H1 (cell line): ENCODE data around the gene BORCS6. TPM values are rescaled to one million over a fixed set of nuclear protein-coding genes. Genes with fewer than 3 reads are reported as not detected.

Source experiments
- BACH1 ChIP-seq: IDR thresholded peaks from 2 replicates; pipeline ENCODE4 v1.6.1; 2012; ENCODE audit warnings: low read length, improper control_type of control experiment
- BCL11A ChIP-seq, 2 experiments: IDR thresholded peaks; one replicate each; pipeline ENCODE4 v1.6.1; 2011; ENCODE audit warnings: low read depth in 2 of 2, low read length in 2 of 2, mild to moderate bottlenecking in 2 of 2
- CBX5 ChIP-seq: fragments of 300-800, 300-1000 bp; sonication (generic); IDR thresholded peaks from 2 replicates; pipeline ENCODE4 v1.7.1; 2016; ENCODE audit warnings: antibody characterized with exemption, low read length, low read depth
- CEBPB ChIP-seq: IDR thresholded peaks from 2 replicates; pipeline ENCODE4 v1.6.1; 2012; ENCODE audit warnings: low read depth, low read length
- CHD1 ChIP-seq: IDR thresholded peaks from 2 replicates; pipeline ENCODE4 v1.6.1; 2012; ENCODE audit warnings: low read depth, low read length, improper control_type of control experiment
- CREB1 ChIP-seq: IDR thresholded peaks from 2 replicates; pipeline ENCODE4 v1.6.1; 2012; ENCODE audit warnings: inconsistent platforms
- E2F6 ChIP-seq: IDR thresholded peaks from 2 replicates; pipeline ENCODE4 v1.6.1; 2012; ENCODE audit warnings: inconsistent platforms
- EGR1 ChIP-seq: IDR thresholded peaks from 2 replicates; pipeline ENCODE4 v1.6.1; 2011; ENCODE audit warnings: low read depth, low read length, borderline replicate concordance
- HDAC2 ChIP-seq, 2 experiments: fragments of 300-600 bp in 1 of 2; sonication (generic) in 1 of 2; IDR thresholded peaks; 2 replicates each; pipeline ENCODE4 v1.6.1; 2011 to 2012; ENCODE audit warnings: low read depth in 2 of 2, low read length in 2 of 2, mild to moderate bottlenecking in 2 of 2, moderate library complexity in 2 of 2, borderline replicate concordance in 1 of 2, inconsistent platforms in 1 of 2
- HDAC6 ChIP-seq: IDR thresholded peaks from one replicate; pipeline ENCODE4 v1.7.1; 2012; ENCODE audit warnings: low read depth, mild to moderate bottlenecking, inconsistent platforms, low read length, moderate library complexity
- KDM1A ChIP-seq: fragments of 200-600, 300-600 bp; sonication (generic); IDR thresholded peaks from 2 replicates; pipeline ENCODE4 v1.7.1; 2016; ENCODE audit warnings: mild to moderate bottlenecking, low read length, borderline replicate concordance
- KDM4A ChIP-seq: IDR thresholded peaks from one replicate; pipeline ENCODE4 v1.7.1; 2012; ENCODE audit warnings: low read depth, mild to moderate bottlenecking, moderate library complexity, low read length, inconsistent platforms; ENCODE audit not compliant: severe bottlenecking
- NANOG ChIP-seq: IDR thresholded peaks from 2 replicates; pipeline ENCODE4 v1.6.1; 2011; ENCODE audit warnings: low read length, low read depth, mild to moderate bottlenecking, inconsistent platforms; ENCODE audit not compliant: insufficient read depth, poor library complexity, severe bottlenecking
- NRF1 ChIP-seq: IDR thresholded peaks from 2 replicates; pipeline ENCODE4 v1.6.1; 2011; ENCODE audit warnings: mild to moderate bottlenecking, low read depth, low read length, improper control_type of control experiment
- POLR2AphosphoS5 ChIP-seq: IDR thresholded peaks from 2 replicates; pipeline ENCODE4 v1.6.1; 2011; ENCODE audit warnings: low read depth, low read length
- POU5F1 ChIP-seq: IDR thresholded peaks from 2 replicates; pipeline ENCODE4 v1.6.1; 2011; ENCODE audit warnings: low read depth, mild to moderate bottlenecking, low read length, moderate library complexity
- RAD21 ChIP-seq, 2 experiments: IDR thresholded peaks in 1 of 2; conservative IDR thresholded peaks in 1 of 2; 2 replicates each; pipeline ENCODE4 v1.6.1; 2011; ENCODE audit warnings: low read depth in 2 of 2, low read length in 2 of 2, improper control_type of control experiment in 1 of 2, inconsistent platforms in 1 of 2, mild to moderate bottlenecking in 1 of 2, moderate library complexity in 1 of 2
- RFX5 ChIP-seq: IDR thresholded peaks from 2 replicates; pipeline ENCODE4 v1.6.1; 2011; ENCODE audit warnings: low read depth, low read length, improper control_type of control experiment, borderline replicate concordance
- RNF2 ChIP-seq: fragments of 200-900, 300-1000 bp; sonication (generic); IDR thresholded peaks from 2 replicates; pipeline ENCODE4 v1.7.1; 2016; ENCODE audit warnings: borderline replicate concordance, low read depth, mild to moderate bottlenecking, antibody characterized with exemption, low read length; ENCODE audit not compliant: poor library complexity, severe bottlenecking; ENCODE audit errors: missing control alignments
- SIRT6 ChIP-seq: IDR thresholded peaks from one replicate; pipeline ENCODE4 v1.7.1; 2012; ENCODE audit warnings: low read length, inconsistent platforms
- SP4 ChIP-seq: IDR thresholded peaks from 2 replicates; pipeline ENCODE4 v1.6.1; 2012; ENCODE audit warnings: low read length, inconsistent platforms
- TAF1 ChIP-seq: IDR thresholded peaks from 2 replicates; pipeline ENCODE4 v1.6.1; 2011; ENCODE audit warnings: mild to moderate bottlenecking, low read depth, low read length
- TEAD4 ChIP-seq: IDR thresholded peaks from 2 replicates; pipeline ENCODE4 v1.6.1; 2012; ENCODE audit warnings: low read depth, low read length, inconsistent platforms, mixed read lengths
- YY1 ChIP-seq: IDR thresholded peaks from 2 replicates; pipeline ENCODE4 v1.6.1; 2011; ENCODE audit warnings: low read depth, mild to moderate bottlenecking, low read length
- polyA plus RNA-seq, 7 experiments: library from polyadenylated mRNA; depleted of rRNA in 3 of 7; stranded (reverse) in 5 of 7; unstranded in 2 of 7; fragments of >200 nt in 5 of 7; fragments of 200-250 nt in 2 of 7; gene quantifications; 1 replicate in 5 of 7; 2 replicates in 1 of 7; 4 replicates in 1 of 7; pipeline versions ENCODE4 v1.2.1 to v1.2.3, GENCODE V29; 2011 to 2013; ENCODE audit warnings: missing spikeins in 2 of 7, mixed read lengths in 2 of 7
- total RNA-seq: library from RNA; stranded (reverse); fragmentation: NEBNext Ultra II Directional; extraction: Animal tissue kit (Norgen Biotek cat#: 25700); gene quantifications from 2 replicates; pipeline ENCODE4 v1.2.1, GENCODE V29; 2021

BORCS6 gene
- total and polyA plus RNA-seq, 2 of the 8 experiments (the other 6 are each of a cell fraction or from before 2014, with no cell fraction given), result 3.3 to 3.6 TPM

DNA sequence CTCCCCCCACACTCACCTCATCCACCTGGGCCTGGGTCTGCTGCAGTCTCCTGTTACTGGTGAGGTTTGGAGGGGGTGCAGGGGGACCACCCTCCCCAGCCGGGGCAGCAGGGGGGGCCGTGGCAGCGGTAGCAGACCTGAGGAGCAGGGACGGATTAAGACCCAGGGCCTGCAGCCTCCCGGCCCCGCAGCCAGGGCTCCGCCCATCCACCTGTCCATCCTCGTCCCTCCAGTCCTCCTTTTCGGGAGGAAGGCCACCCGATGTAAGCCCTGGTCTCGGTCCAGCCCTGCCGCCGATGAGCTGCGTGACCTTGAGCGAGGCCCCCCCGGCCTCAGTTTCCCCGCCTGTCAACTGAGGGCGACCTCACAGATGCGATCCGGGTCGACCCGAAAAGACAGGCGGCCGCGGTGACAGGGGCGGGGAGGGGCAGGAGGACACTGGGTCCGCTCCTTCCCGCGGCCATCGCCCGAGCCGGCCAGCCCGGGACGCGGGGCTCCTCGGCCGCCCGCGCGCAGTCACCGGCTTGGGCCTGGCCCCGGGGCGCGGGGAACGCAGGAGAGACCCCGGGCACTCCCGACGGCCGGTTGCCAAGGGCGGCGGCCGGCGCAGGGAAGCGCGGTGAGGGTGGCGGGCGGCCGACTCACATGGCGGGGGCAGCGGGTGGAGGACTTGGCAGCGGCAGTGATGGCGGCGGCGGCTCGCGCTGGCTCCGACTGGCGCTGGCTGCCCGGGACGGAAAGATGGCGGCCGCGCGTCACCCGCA is 27.6 kb downstream of the BORCS6 start, which contains the start of gene VAMP2 (continued):
- TF ChIP-seq CEBPB, result no peak
- TF ChIP-seq KDM1A, result no peak
- peak in 1 of 2 experiments; percentile 52; a peak in 1 of 4 replicates for TF ChIP-seq HDAC2 (IDR thresholded peaks at IDR 0.05; ENCODE audit: borderline replicate concordance in 1 of 2, low read depth in 2 of 2, low read length in 2 of 2)
- no peak for TF ChIP-seq EGR1
- no peak for TF ChIP-seq SIRT6
- no peak for TF ChIP-seq E2F6
- no peak for TF ChIP-seq RNF2
- no peak for TF ChIP-seq SP4
- no peak for TF ChIP-seq RFX5
- TF ChIP-seq CREB1, result peak; percentile 70; the same call in 1 of the 2 replicates
- TF ChIP-seq POU5F1, result no peak
- peak; percentile 67 for TF ChIP-seq TAF1
- TF ChIP-seq RAD21 (IDR thresholded peaks at IDR 0.05 in 1 of 2, conservative IDR thresholded peaks at IDR 0.05 in 1 of 2; ENCODE audit: low read depth in 2 of 2, low read length in 2 of 2), result no peak
- no peak for TF ChIP-seq HDAC6
- TF ChIP-seq NRF1, result no peak
- TF ChIP-seq BCL11A (IDR thresholded peaks at IDR 0.05; ENCODE audit: low read depth in 2 of 2, low read length in 2 of 2), result no peak
- TF ChIP-seq NANOG, result no peak
- peak; percentile 94 for TF ChIP-seq YY1
- TF ChIP-seq CBX5, result no peak
- no peak; the same call in none of the 2 replicates for TF ChIP-seq POLR2AphosphoS5
- TF ChIP-seq TEAD4, result no peak
- TF ChIP-seq KDM4A, result peak; percentile 39
- TF ChIP-seq CHD1, result no peak
- no peak for TF ChIP-seq BACH1
